ENCODE measurements around the gene KDM2B.
"Not testable (repeated sequence)": the region's sequence is repeated elsewhere in the genome, so short reads cannot be mapped to it uniquely, and the experiment has no call there.

The KDM2B gene

DNA sequence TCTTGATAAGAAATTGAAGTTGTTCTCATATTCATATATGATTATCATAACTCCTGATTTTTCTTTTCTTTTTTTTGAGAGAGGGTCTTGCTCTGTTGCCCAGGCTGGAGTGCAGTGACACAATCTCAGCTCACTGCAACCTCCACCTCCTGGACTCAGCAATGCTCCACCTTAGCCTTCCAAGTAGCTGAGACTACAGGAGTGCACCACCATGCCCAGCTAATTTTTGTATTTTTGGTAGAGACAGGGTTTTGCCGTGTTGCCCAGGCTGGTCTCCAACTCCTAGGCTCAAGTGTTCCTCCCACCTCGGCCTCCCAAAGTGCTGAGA, 2.5 kb upstream of the KDM2B start:
- DNase-seq, result not testable (repeated sequence)

DNA sequence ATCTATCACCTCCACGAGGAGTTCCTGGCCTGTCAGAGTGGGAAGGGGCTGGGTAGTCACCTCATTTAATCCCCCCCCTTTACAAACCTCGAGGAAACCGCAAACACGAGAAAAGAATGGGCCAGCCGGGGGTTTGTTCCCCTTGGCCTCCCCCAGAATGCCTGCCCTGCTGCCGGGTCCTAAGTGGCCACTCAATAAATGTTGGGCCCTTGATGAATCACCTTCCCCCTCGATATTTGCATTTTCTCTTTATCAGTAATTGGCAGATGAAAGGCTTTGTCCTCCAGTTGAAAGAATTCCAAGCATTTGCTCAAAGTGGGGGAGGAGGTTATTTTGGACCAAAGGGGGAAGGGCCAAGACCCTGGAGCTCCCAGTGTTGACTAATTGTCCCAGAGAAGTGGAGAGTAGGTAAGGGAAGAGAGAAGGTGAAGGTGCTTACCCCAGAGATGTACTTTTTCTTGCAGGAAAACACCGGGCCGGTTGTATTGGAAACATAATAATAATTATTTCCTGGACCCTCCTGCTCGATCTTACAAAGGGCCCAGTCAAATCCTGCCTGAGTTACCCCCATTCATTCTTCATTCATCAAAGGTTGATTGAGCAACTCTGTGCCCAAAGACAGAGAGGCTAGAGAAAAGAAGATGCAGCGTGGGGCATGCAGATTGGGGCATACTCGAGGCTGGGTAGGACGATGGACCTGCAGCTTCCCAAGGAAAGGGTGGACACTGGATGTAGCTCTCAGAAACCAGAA, 1.9 kb upstream of the KDM2B start:
- DNase-seq, result no peak

DNA sequence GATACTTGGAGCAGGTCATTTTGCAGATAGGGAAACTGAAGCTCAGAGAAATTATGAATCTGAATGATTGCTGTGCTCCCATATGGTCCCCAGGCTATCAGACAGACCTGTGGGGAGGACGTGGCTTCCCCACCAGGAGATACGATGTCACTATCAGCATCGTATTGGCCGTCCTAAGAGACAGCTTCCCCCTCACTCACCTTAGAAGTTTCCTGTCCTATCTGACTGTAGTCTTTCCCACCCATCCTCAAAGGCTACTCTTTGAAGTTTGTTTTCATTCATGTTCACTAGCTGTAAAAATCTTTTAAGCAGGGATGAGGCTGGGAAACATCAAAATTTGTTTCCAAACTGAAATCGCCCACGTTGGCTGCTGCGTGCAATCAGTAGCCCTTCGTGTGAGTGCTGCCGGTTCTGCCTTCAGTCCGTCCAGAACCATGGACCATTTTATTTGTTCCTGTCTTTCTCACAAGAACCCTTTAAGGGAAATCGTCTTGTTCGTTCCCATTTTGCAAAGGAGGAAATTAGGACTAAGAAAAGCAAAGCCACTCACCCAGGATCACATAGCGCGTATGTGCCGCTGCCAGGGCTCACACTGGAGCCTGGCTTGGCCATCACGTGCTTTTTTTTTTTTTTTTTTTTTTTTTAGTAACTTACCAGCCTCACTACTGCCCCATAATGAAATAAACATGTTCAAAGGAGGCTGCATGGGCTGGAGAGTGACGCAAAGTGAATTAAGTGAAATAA, 1.0 kb upstream of the KDM2B start:
- DNase-seq, result no peak

DNA sequence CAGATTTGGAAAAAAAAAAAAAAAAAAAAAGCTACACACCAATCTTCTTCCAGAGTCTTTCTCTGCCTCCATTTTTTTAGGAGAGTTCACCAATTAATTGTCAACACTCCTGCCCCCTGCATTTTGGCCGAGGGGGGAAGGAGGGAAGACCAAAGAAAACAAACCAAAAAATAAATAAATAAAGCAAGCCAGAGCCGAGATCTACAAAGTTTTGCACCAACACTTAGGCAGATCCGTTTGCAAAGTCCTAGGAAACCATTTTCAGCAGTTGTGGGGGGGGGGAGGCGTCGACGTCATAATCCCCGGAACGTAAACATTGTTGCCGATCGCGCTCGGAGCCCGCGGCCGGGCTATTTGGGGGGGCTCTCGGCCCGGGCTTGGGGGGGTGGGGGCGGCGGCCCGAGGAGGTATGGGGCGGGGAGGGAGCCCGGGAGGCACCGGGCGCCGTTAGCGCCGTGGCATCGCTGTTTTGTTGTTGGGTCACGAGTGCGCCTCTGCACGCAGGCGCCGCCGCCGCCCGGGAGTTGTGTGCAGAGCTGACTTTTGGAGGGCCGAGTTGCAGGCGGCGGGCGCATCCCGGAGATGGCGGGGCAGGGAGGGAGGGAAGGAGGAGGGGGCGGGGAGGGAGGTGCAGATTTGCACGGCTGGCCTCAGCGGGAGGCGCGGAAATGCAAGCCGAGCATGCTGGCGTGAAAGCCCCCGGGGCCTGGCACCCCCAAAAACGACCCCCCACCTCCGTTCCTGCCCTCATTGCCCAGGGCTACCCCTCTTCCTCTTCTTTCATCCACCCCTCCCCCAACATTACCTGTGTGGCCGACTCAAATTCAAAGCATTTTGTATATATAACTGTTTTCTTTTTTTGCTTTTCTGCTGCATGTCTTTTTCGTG, 598 bp downstream of the KDM2B start:
- no peak for DNase-seq

DNA sequence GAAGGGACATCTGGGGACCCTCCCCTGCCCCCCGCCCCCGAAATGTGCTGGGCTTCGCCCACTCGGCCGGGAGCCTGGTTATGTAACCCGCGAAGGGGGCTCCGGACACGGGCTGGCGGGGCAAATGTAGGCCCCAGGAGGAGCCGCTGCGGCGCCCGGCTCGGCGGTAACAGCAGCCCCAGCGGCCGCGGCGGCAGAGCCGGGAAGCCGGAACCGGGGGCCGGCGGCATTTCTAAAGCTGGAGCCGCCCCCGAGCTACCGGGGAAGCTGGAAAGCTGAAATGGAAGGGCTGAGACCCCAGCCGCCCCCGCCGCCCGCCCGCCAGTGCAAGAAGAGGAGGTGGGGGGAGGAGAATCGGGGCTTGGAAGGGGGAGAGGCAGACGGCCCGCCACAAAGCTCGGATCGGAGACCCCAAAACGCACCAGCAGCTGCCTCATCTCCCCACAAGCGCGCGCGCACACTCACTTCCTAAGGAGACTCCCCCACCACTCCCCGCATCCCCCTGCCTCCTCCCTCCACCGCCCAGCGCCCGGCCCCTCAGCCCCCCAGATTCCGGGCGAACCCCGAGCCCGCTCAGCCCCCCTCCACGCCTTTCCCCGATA, 1.5 kb downstream of the KDM2B start:
- no peak for DNase-seq

DNA sequence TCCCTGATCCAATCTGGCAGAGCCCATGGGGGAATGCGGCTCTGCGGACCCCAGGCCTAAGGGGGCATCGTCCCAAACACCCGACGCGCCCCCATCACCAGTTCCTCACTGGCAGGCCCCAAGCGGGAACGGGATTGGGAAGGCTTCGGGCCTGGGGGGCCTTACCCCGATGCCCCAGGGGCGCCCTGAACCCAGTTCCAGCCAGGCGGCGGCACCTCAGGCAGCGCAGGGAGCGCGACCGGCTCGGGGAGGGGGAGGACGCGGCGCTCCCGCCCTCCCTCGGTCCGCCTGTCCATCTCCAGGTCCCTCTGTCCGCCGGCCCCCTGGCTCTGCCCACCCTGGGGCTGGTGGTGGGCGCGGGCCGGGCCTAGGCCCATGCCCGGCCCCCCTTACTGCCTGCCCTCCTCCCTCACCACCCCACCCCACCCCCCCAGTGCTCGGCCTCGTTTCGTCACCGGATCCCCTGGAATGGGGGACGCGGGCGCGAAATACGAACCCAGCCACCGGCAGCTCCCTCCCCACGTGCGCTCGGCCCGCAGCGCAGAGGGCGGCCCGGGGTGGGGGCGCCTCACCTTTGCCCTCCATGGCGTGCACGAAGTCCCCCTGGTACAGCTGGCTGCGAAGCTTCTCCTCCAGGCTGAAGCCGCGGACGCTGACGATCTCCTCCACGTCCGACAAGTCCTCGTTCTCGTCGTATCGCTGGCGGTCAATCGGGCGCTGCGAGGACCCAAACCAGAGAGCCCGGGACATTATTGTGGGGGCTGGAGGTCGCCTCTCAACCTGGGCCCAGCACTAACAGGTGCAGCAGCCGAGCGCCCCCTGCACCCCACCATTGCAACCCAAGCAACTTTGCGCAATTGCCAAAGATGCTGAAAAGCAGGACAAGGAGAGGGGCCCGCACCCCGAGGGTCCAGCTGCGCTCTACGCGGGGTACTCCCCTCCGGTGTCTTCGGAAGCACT, 2.3 kb downstream of the KDM2B start:
- DNase-seq, result no peak

DNA sequence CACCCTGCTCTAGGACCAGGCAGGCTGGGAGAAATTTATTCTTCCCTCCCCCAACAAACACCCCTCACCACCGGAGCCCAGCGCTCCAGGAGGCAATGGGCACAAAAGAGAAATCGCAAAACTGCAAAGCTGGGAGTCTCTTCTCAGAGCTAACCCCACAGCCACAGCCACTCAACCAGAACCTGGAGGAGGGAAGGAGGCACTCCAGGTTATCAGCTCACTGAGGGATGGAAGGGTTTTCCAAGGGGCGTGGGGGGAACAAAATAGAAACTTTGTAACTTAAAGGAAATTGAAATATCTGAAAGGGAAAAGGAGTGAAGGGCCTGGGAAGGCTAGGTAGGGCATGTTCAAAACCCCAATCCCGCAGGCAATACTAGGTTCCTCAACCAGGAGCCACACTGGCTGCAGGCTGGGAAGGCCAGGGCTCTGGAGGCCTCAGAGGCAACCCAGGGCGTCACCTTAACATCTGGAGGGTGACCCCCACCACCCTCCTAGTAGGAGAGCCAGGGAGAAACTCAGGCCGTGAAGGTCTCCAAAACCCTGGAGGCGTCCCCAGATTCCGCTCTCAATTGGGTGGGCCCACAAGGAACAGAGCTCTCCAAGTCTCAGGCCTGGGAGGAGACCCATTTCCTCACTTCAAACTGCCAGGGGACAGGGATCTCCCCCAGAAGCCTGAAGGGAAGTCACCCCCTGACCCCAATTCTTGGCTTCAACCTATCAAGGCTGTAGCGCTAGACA, 3.2 kb downstream of the KDM2B start:
- DNase-seq, result no peak

DNA sequence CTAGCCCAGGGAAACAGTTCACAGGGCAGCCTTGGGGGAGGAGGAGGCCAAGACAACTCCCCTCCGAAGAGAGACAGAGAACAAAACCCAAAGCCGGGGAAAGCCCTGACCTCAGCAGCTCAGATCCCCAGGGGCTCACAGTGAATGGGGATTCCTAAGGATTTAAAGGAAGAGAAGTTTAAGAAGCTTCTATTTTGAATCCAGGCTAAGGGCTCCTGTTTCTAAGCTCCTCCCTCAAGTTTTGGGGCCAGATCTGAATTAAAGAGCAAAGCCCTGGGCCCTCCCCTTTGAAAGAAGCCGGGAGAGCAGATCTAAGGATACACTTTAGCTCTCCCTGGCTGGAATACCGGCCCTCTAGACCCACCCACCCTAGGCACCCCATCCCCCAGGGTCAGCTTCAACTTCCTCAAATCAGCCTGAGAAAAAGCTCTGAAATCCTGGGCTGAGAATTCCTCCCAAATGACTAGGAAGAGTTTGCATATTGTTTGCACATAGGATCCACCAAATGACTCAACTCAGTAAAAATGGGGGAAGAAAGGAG, 3.9 kb downstream of the KDM2B start:
- no peak for DNase-seq

DNA sequence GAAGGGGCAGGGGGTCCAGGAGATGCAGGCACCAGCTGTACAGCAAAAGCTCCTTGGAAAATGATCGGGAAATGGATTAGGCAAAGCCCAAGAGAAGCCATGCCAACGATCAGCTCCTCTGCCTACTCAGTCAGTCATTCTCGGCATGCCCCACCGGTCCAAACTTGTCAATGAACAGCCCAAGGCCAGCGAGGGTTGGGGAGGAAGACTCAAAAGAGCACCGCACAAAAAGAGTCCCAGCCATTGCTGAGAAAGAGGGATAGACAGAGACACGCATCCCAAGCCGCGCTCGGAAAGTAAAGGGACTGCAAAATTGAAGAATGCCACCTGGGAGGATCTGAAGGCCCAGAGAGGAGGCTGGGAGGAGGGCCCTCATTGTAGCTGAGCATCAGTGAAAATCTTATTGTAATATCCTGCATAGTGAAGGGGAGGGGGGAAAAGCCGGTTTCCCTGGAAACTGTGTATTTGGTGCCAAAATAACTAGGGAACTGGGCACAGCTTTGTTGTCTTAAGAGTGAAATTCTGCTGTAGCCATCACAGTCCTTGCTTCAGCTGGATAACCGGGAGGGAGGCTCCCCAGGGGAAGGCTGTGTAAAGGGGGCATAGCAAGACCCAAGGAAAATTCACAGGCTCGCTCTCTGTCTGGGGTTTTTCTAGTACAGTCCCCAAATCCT, 4.7 kb downstream of the KDM2B start:
- DNase-seq, result no peak

DNA sequence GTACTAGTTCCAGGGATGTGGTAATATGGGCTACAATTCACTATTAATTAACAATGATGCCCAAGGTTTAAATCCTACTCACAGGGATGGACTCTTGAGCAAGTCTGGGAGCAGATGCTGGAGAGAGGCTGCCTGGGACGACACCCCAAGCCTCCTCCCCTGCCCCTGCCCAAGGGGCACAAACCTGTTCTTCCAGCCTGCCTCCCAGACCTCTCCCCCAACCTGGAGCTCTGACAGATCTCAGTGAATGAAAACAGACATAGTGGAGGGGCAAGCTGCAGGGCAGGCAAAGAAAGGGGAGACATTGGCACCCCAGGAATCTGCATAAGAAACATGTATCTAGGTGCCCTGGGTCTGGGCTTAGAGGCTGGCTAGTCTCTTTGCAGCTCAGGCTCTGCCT, 5.8 kb downstream of the KDM2B start:
- DNase-seq, result no peak

DNA sequence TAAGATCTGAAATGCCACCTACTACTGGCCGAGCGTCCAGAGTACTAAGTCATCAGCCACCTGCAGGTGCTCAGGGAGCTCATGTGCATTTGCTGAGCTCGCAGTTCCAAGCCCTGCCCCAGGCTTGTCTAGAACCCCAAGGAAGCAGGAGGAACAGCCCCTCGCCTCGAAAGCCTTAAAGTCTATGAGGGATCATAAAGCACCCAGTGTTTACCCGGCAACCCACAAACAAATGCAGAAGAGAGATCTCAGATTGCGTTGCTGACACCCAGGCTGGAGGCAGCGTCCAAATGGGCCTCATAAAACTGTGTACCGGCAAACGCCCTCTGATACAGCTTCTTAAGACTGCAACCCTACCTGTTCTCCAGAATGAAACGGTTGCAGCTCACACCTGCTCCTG, 6.8 kb downstream of the KDM2B start:
- DNase-seq, result no peak

DNA sequence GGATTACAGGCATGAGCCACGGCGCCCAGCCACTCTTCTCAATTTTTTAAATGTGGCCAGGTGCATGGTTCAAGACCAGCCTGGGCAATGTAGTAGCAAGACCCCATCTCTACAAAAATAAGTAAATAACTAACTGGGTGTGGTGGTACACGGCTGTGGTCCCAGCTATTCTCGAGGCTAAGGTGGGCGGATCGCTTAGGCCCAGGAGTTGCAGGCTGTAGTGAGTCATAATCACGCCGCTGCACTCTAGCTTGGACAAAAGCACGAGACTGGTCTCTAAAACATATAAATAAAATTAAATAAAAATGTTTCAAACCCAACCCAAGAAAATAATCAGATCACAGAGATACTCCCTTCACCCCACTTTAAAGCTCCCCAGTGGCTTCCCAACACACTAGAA, 8.9 kb downstream of the KDM2B start:
- DNase-seq, result no peak

DNA sequence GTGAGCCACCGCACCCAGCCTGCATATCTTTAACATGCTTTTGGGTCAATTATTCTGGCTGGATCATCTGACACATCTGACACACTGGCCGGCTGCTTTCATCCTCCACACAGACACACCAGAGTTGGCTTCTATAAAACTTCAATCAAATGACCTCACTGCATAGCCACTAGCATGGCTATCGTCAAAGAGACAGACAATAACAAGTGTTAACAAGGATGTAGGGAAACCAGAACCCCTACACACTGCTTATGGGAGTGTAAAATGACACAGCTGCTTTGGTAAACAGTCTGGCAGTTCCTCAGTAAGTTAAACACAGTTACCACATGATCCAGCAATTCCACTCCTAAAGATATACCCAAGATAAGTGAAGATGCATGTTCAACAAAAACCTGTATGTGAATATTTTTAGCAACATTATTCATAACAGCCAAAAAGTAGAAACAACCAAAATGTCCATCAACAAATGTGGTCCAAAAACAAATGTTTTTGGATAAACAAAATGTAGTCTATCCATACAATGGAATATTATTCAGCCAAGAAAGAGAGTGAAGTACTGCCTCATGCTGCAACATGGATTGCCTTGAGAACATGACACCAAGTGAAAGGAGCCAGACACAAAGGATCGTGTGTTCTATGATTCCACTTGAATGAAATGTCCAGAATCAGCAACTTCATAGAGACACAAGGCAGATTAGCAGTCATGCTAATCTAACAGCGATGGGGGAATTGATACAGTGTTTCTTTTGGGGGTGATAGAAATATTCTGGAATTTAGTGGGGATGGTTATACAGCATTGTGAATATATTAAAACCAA, 10.1 kb downstream of the KDM2B start:
- DNase-seq, result no peak

DNA sequence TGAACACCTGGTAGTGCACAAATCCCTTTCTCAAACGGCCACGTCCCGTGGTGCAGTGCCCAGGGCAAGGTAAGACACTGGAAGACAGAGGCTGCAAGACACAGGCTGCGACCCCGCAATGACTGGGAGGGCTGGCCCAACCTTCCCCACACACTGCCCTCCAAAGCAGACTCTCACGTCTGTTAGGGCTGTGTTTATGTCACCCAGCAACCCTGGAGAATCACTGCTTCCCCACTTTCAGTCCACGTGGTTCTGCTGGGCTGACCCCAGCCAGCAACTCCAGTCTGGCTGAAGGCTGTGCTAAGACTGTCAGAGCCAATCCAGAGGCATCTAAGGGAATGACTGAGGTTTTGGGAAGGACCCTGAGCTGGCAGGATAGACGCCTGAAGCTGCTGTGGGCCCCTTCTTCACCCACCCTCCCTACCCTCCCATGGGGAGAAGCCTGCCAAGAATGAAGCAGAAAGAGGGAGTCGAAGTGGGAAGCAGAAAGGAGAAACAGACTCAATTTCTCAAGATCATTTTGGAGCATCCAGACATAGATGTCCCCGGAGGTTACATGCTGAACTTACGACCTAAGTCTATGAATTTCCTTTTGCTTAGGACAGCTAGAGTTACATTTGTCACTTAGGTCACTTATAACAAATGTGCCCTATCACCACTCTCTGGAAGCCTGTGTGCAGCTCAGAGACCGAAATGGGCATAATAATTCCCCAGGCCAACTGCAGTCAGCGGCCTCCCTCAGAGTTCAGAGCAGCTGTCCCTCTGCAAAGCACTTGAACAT, 11.7 kb downstream of the KDM2B start:
- DNase-seq, result no peak

DNA sequence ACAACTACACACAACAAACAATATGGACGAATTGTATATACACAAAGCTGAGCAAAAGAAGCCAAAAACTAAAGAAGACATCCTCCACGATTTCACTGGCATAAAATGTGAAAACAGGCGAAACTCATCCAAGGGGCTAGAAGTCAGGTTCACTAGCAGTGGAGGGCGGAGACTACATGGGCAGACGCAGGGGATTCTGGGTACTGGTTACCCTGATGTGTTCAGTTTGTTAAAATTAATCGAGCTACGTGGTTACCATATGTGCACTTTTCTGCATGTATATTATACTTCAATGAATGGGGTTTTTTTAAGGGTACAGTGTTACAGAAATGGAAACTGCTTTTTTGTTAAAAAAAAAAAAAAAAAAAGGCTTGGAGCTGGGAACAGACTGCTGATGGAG, 12.3 kb downstream of the KDM2B start:
- DNase-seq, result no peak

DNA sequence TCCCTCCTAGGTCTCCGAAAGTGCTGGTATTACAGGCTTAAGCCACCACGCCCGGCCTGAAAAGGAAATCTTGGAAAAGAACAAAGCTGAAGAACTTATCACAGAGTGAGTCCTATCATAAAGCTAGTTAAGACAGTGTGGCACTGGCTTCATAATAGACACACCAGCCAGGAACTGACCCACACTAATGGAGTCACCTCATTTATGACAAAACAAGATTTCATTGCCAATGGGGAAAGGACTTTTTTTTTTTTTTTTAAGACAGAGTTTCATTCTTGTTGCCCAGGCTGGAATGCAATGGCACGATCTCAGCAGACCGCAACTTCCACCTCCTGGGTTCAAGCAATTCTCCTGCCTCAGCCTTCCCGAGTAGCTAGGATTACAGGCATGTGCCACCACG, 15.7 kb downstream of the KDM2B start:
- DNase-seq, result no peak

DNA sequence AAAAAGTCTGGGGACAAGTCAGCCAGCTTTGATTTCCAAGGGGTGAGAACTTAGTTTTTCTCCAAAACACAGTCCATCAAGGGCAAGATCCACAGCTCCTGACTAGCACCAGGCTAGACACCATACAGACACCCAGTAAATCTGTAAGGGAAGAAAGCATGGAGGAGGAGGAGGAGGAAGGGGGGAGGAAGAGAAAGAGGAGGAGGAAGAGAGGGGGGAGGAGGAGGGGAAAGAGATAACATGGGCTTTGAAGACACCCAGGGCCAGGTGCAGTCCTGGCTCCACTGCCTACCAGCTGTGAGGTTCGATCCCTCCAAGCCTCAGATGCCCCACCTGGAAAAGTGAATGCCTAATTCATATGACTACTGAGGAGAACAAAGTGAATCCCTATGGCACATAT, 18.3 kb downstream of the KDM2B start:
- no peak for DNase-seq

DNA sequence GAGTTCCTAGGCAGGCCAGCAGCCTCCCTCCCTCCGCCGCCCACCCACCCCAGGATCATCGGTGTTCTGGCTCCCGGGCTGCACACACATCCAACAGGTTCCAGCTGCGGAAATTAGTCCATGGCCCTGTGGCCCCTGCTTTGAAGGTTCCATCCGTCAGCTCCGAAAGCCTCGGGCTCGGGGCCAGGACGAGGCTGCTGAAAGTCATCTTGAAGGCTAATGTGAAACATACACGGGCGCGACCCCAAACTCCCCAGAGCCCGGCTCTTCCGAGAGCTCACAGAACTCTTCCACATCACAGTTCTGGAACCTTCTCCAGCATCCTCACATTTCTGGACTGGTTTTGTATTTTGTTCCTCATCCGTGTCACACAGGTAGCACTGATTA, 19.8 kb downstream of the KDM2B start:
- no peak for DNase-seq

Data from NCI-H1417 treated with DMSO at 0.1 percent for 48 hours (cell line).